Gastrocnemius medialis (tissue), 4 donors: ENCODE measurements around the gene CGB7. TPM values are rescaled to one million over a fixed set of nuclear protein-coding genes. Genes with fewer than 3 reads are reported as not detected.
A peak's percentile ranks its signal among the peaks of the same experiment; 100 is the strongest.

Experiments used
- ATAC-seq, 2 donors: fragments of 150-250 bp; one replicate each; pipeline ENCODE4 v1.9.1; 2016
- DNase-seq, 2 donors: peaks; one replicate each; pipeline ENCODE4 v3.0.0-alpha.2; 2019
- H3K27ac ChIP-seq, 4 donors: fragments of 200-600 bp; sonication (generic); 1 replicate in 1 of 4; 2 replicates in 3 of 4; pipeline ENCODE4 v1.5.1; 2016 to 2018; ENCODE audit warnings: mild to moderate bottlenecking in 2 of 4, moderate library complexity in 1 of 4
- H3K27me3 ChIP-seq, 3 donors: fragments of 200-600 bp; sonication (generic) in 2 of 3; 1 replicate in 1 of 3; 2 replicates in 2 of 3; pipeline versions ENCODE4 v1.5.1 to v1.6.0; 2016 to 2019; ENCODE audit warnings: mild to moderate bottlenecking in 1 of 3, moderate library complexity in 1 of 3
- H3K36me3 ChIP-seq, 2 donors: fragments of 200-600 bp; sonication (generic) in 1 of 2; one replicate each; pipeline ENCODE4 v1.5.1; 2017 to 2018
- H3K4me1 ChIP-seq, 2 donors: fragments of 200-600 bp; sonication (generic) in 1 of 2; one replicate each; pipeline ENCODE4 v1.5.1; 2016 to 2017; ENCODE audit warnings: mild to moderate bottlenecking in 2 of 2
- H3K4me3 ChIP-seq, 4 donors: fragments of 200-600 bp; sonication (generic) in 3 of 4; 1 replicate in 1 of 4; 2 replicates in 3 of 4; pipeline ENCODE4 v1.5.1; 2016 to 2019; ENCODE audit warnings: mild to moderate bottlenecking in 2 of 4
- H3K9me3 ChIP-seq, 3 donors: fragments of 200-600 bp; sonication (generic) in 2 of 3; 1 replicate in 1 of 3; 2 replicates in 2 of 3; pipeline ENCODE4 v1.5.1; 2016 to 2019
- POLR2A ChIP-seq, 2 donors: fragments of 450-650 bp; IDR thresholded peaks; one replicate each; pipeline ENCODE4 v1.6.1; 2017; ENCODE audit warnings: antibody characterized with exemption in 2 of 2, mild to moderate bottlenecking in 2 of 2, moderate library complexity in 2 of 2
- in situ Hi-C, 4 donors: fragments of 200-750 bp; cut with MboI; loops; one replicate each; pipeline versions ENCODE4 v1.15.0 to v1.8.0; 2017; ENCODE audit warnings: low sequenced_read_pairs in 4 of 4
- intact Hi-C: fragments of 100-400 bp; cut with DNase I; formaldehyde crosslinking; loops from one replicate; pipeline ENCODE4 v1.15.1; 2023; ENCODE audit warnings: low total_unique reads
- total RNA-seq, 4 donors: library from RNA; depleted of rRNA; stranded (reverse); fragments of >200 nt; gene quantifications; one replicate each; pipeline versions ENCODE4 v1.1.0 to v1.2.3, GENCODE V29; 2016
- TF ChIP-seq, protein P1 (sequence below), 5 experiments: fragments of 450-650 bp in 3 of 5; fragments of 200-600 bp in 2 of 5; sonication (generic) in 2 of 5; IDR thresholded peaks in 4 of 5; conservative IDR thresholded peaks in 1 of 5; 1 replicate in 4 of 5; 2 replicates in 1 of 5; pipeline ENCODE4 v1.5.1; 2016 to 2019; ENCODE audit warnings: antibody characterized with exemption in 5 of 5, mild to moderate bottlenecking in 3 of 5, moderate library complexity in 3 of 5

The CGB7 gene
- total RNA-seq, 4 donors from 2014 or later: 0.42 to 1.1 TPM; not detected in 2

DNA sequence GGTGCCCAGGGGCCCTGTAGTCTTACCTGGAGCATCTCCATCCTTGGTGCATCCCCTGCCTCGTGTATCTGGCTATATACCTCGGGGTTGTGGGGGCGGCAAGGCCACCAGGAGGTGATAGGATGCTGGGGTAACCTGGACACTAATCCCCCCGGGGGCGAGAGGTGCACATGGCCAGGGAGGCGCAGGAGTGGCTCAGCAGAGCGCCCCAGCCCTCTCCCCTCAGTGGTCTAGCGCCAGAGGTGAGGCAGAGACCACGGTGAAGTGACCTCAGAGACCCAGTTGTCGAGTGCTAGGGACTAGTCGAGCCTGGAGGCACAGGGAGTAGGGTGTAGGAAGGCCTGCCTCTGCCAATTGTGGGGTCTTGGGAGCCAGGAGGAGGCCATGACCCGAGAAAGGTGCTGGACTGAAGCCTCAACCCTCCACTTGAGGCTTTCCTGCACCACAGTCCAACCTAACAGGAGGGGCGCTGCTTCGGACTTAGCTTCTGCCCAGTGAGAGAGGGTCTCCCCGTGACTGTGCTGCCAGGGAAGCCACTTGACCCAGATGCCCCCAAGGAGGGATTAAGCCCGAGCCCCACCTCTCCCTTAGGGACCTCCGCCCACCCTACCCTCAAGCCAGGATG lies 40.4 kb downstream of the CGB7 start, which contains the start of gene LHB:
Gene LHB (minus strand): TSS at position 51 of the 625 bp plus-strand sequence. CDS start 10 bp downstream, at position 41.
- ATAC-seq (no peak), DNase-seq (no peak)
- peak within 1 kb of the TSS; percentile 55 to 72 (median 57) for H3K4me3 ChIP-seq
- H3K27ac ChIP-seq: no peak within 1 kb of the TSS
- no peaks in the 10 kb centered on the region for H3K9me3 ChIP-seq
- in situ Hi-C loops: no loop called here
- H3K4me1 ChIP-seq: peaks cover 14 to 19% of the 10 kb centered on the region in 2 donors
- no peak for TF ChIP-seq POLR2A (IDR thresholded peaks at IDR 0.05)
- TF ChIP-seq, protein P1, sequence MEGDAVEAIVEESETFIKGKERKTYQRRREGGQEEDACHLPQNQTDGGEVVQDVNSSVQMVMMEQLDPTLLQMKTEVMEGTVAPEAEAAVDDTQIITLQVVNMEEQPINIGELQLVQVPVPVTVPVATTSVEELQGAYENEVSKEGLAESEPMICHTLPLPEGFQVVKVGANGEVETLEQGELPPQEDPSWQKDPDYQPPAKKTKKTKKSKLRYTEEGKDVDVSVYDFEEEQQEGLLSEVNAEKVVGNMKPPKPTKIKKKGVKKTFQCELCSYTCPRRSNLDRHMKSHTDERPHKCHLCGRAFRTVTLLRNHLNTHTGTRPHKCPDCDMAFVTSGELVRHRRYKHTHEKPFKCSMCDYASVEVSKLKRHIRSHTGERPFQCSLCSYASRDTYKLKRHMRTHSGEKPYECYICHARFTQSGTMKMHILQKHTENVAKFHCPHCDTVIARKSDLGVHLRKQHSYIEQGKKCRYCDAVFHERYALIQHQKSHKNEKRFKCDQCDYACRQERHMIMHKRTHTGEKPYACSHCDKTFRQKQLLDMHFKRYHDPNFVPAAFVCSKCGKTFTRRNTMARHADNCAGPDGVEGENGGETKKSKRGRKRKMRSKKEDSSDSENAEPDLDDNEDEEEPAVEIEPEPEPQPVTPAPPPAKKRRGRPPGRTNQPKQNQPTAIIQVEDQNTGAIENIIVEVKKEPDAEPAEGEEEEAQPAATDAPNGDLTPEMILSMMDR (IDR thresholded peaks at IDR 0.05 in 4 of 5, conservative IDR thresholded peaks at IDR 0.05 in 1 of 5): no peak
- intact Hi-C loops: no loop called here
- peaks cover 0 to 11% (median 8%) of the 10 kb centered on the region in 3 donors for H3K27me3 ChIP-seq
- peaks cover 0 to 34% of the 10 kb centered on the region in 2 donors for H3K36me3 ChIP-seq

DNA sequence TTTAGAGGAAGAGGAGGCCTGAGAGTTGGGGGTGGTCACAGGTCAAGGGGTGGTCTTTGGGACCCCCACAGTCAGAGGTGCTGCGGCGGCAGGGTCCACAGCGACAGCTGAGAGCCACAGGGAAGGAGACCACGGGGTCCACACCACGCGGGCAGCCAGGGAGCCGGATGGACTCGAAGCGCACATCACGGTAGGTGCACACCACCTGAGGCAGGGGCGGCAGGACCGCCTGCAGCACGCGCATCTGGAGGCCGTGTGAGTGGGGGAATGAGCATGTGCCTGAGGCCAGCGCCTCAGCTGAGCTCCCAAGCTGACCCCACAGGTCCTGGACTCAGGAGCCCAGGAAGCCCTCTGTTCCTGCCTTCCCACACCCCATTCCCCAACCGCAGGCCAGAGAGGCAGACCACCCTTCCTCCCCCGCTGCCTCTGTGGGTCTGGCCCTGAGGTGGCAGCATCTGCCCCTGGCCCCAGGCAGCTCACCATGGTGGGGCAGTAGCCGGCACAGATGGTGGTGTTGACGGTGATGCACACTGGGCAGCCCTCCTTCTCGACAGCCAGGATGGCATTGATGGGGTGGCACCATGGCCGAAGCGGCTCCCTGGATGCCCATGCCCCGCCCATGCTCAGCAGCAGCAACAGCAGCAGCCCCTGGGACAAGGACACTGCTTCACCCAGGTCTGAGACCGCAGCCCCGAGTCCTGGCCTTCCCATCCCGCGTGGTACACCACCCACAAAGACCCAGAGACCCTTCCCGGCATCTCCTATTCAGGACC lies 41.3 kb downstream of the CGB7 start:
- H3K4me1 ChIP-seq: peaks cover 14 to 19% of the 10 kb centered on the region in 2 donors
- no peak overlapping the region for H3K4me3 ChIP-seq
- H3K9me3 ChIP-seq: no peaks in the 10 kb centered on the region
- intact Hi-C loops (no loop called here), in situ Hi-C loops (no loop called here)
- H3K27ac ChIP-seq: no peak overlapping the region
- DNase-seq (no peak), ATAC-seq (no peak)
- TF ChIP-seq, protein P1 (IDR thresholded peaks at IDR 0.05 in 4 of 5, conservative IDR thresholded peaks at IDR 0.05 in 1 of 5): no peak
- no peak for TF ChIP-seq POLR2A (IDR thresholded peaks at IDR 0.05)
- peaks cover 0 to 11% (median 8%) of the 10 kb centered on the region in 3 donors for H3K27me3 ChIP-seq
- peaks cover 0 to 43% of the 10 kb centered on the region in 2 donors for H3K36me3 ChIP-seq

DNA sequence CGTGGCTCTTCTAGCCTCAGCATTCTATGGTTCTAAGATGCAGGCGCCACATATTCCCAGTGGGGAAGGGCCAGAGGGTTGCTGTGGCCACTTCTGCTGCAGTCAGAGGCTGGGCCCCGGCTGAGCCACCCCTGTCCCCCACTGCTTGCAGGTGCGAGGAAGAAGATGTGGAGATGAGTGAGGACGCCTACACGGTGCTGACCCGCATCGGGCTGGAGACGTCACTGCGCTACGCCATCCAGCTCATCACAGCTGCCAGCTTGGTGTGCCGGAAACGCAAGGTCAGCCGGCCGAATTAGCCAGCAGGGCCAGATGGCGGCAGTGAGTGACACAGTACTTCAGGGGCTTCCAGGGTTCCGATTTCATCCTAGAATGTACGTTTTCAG lies 42.7 kb downstream of the CGB7 start:
- in situ Hi-C loops: no loop called here
- intact Hi-C loops: no loop called here

DNA sequence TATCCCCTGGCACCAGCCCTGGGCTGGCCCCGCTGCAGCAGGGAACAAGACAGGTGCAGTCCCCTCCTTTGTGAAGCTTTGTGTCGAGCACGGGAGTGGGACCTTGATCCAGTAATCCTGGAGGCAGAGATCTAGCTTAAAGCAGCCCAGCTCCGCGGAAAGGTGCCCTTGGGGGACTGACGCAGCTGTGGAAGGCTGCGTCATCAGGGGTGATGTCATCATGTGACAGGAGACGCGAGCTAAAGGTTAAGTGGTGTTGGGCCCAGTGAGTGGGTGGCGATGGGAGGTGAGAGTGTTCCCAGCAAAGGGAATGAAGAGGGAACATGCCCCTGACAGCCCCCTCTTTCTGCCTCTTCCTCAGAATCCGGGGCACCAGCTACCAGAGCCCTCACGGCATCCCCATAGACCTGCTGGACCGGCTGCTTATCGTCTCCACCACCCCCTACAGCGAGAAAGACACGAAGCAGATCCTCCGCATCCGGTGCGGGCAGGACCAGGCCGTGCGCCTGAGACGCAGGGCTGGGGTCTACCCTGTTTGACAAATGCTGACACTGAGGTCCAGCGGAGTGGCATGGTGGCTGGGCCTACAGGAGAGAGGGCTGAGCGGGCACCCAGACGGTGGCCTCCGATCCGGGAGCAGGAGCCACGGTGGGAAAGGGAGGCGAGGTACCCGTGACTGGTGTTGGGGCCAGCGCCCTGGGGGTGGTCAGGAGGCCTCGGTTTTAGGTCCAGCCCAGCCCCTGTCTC lies 43.3 kb downstream of the CGB7 start:
- no peak for TF ChIP-seq POLR2A (IDR thresholded peaks at IDR 0.05)
- TF ChIP-seq, protein P1 (IDR thresholded peaks at IDR 0.05 in 4 of 5, conservative IDR thresholded peaks at IDR 0.05 in 1 of 5): no peak
- peaks cover 13 to 17% of the 10 kb centered on the region in 2 donors for H3K4me1 ChIP-seq
- no peak overlapping the region for H3K27ac ChIP-seq
- no peak for ATAC-seq
- no peaks in the 10 kb centered on the region for H3K9me3 ChIP-seq
- intact Hi-C loops (no loop called here), in situ Hi-C loops (no loop called here)
- DNase-seq: no peak
- peaks cover 0 to 62% of the 10 kb centered on the region in 2 donors for H3K36me3 ChIP-seq
- peaks cover 0 to 10% (median 8%) of the 10 kb centered on the region in 3 donors for H3K27me3 ChIP-seq
- H3K4me3 ChIP-seq: no peak overlapping the region

More for the DNA sequence above, 42.7 kb downstream of the CGB7 start:
- Histone ChIP-seq H3K27me3 (peaks cover 0 to 11% (median 8%) of the 10 kb centered on the region in 3 donors), H3K27ac (no peak overlapping the region), H3K4me1 (peaks cover 14 to 19% of the 10 kb centered on the region in 2 donors), H3K36me3 (peaks cover 0 to 57% of the 10 kb centered on the region in 2 donors), H3K9me3 (no peaks in the 10 kb centered on the region), H3K4me3 (no peak overlapping the region)
- TF ChIP-seq, protein P1 (IDR thresholded peaks at IDR 0.05 in 4 of 5, conservative IDR thresholded peaks at IDR 0.05 in 1 of 5): no peak
- TF ChIP-seq POLR2A (IDR thresholded peaks at IDR 0.05): no peak
- ATAC-seq: no peak
- no peak for DNase-seq
